H1 (cell line): ENCODE results near the gene FXYD5. TPM values are rescaled to one million over a fixed set of nuclear protein-coding genes. Genes with fewer than 3 reads are reported as not detected.

ENCODE experiments used
- ATF3 ChIP-seq: IDR thresholded peaks from 2 replicates; pipeline ENCODE4 v1.6.1; 2011; ENCODE audit warnings: low read depth, mild to moderate bottlenecking, low read length; ENCODE audit not compliant: insufficient read depth
- BRCA1 ChIP-seq: IDR thresholded peaks from 2 replicates; pipeline ENCODE4 v1.6.1; 2012; ENCODE audit warnings: low read depth, low read length, improper control_type of control experiment
- CBX8 ChIP-seq: fragments of 300-800, 300-1000 bp; sonication (generic); IDR thresholded peaks from 2 replicates; pipeline ENCODE4 v1.7.1; 2016; ENCODE audit warnings: low read depth, low read length, borderline replicate concordance
- CHD1 ChIP-seq: IDR thresholded peaks from 2 replicates; pipeline ENCODE4 v1.6.1; 2012; ENCODE audit warnings: low read depth, low read length, improper control_type of control experiment
- CTBP2 ChIP-seq: IDR thresholded peaks from 2 replicates; pipeline ENCODE4 v1.7.0; 2011; ENCODE audit warnings: borderline replicate concordance, mild to moderate bottlenecking, moderate library complexity, mixed read lengths, low read length; ENCODE audit not compliant: insufficient read depth, insufficient read length
- CTCF ChIP-seq, 3 experiments: IDR thresholded peaks; 1 replicate in 2 of 3; 2 replicates in 1 of 3; pipeline versions ENCODE4 v1.5.1 to v1.6.1; 2011; ENCODE audit warnings: low read length in 3 of 3, mild to moderate bottlenecking in 3 of 3, inconsistent platforms in 2 of 3, low read depth in 1 of 3, moderate library complexity in 1 of 3; ENCODE audit not compliant: insufficient read depth in 1 of 3; ENCODE audit errors: control extremely low read depth in 1 of 3
- EGR1 ChIP-seq: IDR thresholded peaks from 2 replicates; pipeline ENCODE4 v1.6.1; 2011; ENCODE audit warnings: low read depth, low read length, borderline replicate concordance
- EZH2 ChIP-seq: fragments of 200-600 bp; sonication (generic); IDR thresholded peaks from 2 replicates; pipeline ENCODE4 v1.7.1; 2012; ENCODE audit warnings: low read depth, mild to moderate bottlenecking, moderate library complexity, low read length, inconsistent platforms; ENCODE audit not compliant: severe bottlenecking
- HDAC6 ChIP-seq: IDR thresholded peaks from one replicate; pipeline ENCODE4 v1.7.1; 2012; ENCODE audit warnings: low read depth, mild to moderate bottlenecking, inconsistent platforms, low read length, moderate library complexity
- JUND ChIP-seq: IDR thresholded peaks from 2 replicates; pipeline ENCODE4 v1.6.1; 2011; ENCODE audit warnings: mild to moderate bottlenecking, improper control_type of control experiment, low read length
- KDM5A ChIP-seq: fragments of 200-600 bp; IDR thresholded peaks from 2 replicates; pipeline ENCODE4 v1.7.1; 2012; ENCODE audit warnings: mild to moderate bottlenecking, low read length, inconsistent platforms, mixed read lengths
- MAFK ChIP-seq: IDR thresholded peaks from 2 replicates; pipeline ENCODE4 v1.6.1; 2012; ENCODE audit warnings: low read depth, mild to moderate bottlenecking, improper control_type of control experiment, low read length
- PHF8 ChIP-seq: fragments of 200-600 bp; sonication (generic); conservative IDR thresholded peaks from 2 replicates; pipeline ENCODE4 v1.7.1; 2012; ENCODE audit warnings: low read depth, mild to moderate bottlenecking, inconsistent platforms, low read length, moderate library complexity
- POLR2A ChIP-seq, 2 experiments: IDR thresholded peaks; 1 replicate in 1 of 2; 2 replicates in 1 of 2; pipeline ENCODE4 v1.6.1; 2011; ENCODE audit warnings: low read depth in 2 of 2, low read length in 2 of 2, mild to moderate bottlenecking in 2 of 2; ENCODE audit errors: control extremely low read depth in 1 of 2
- POLR2AphosphoS5 ChIP-seq: IDR thresholded peaks from 2 replicates; pipeline ENCODE4 v1.6.1; 2011; ENCODE audit warnings: low read depth, low read length
- POU5F1 ChIP-seq: IDR thresholded peaks from 2 replicates; pipeline ENCODE4 v1.6.1; 2011; ENCODE audit warnings: low read depth, mild to moderate bottlenecking, low read length, moderate library complexity
- RFX5 ChIP-seq: IDR thresholded peaks from 2 replicates; pipeline ENCODE4 v1.6.1; 2011; ENCODE audit warnings: low read depth, low read length, improper control_type of control experiment, borderline replicate concordance
- SAP30 ChIP-seq: fragments of 300-600 bp; sonication (generic); IDR thresholded peaks from 2 replicates; pipeline ENCODE4 v1.7.1; 2012; ENCODE audit warnings: low read length, moderate library complexity, mild to moderate bottlenecking, inconsistent platforms; ENCODE audit not compliant: insufficient read depth, insufficient replicate concordance
- SIN3A ChIP-seq, 2 experiments: IDR thresholded peaks in 1 of 2; conservative IDR thresholded peaks in 1 of 2; 2 replicates each; pipeline ENCODE4 v1.6.1; 2011 to 2012; ENCODE audit warnings: low read length in 2 of 2, improper control_type of control experiment in 1 of 2, low read depth in 1 of 2, mild to moderate bottlenecking in 1 of 2
- SP4 ChIP-seq: IDR thresholded peaks from 2 replicates; pipeline ENCODE4 v1.6.1; 2012; ENCODE audit warnings: low read length, inconsistent platforms
- SRF ChIP-seq: IDR thresholded peaks from 2 replicates; pipeline ENCODE4 v1.6.1; 2011; ENCODE audit warnings: mild to moderate bottlenecking, low read depth, low read length, moderate library complexity
- polyA plus RNA-seq, 7 experiments: library from polyadenylated mRNA; depleted of rRNA in 3 of 7; stranded (reverse) in 5 of 7; unstranded in 2 of 7; fragments of >200 nt in 5 of 7; fragments of 200-250 nt in 2 of 7; gene quantifications; 1 replicate in 5 of 7; 2 replicates in 1 of 7; 4 replicates in 1 of 7; pipeline versions ENCODE4 v1.2.1 to v1.2.3, GENCODE V29; 2011 to 2013; ENCODE audit warnings: missing spikeins in 2 of 7, mixed read lengths in 2 of 7
- total RNA-seq: library from RNA; stranded (reverse); fragmentation: NEBNext Ultra II Directional; extraction: Animal tissue kit (Norgen Biotek cat#: 25700); gene quantifications from 2 replicates; pipeline ENCODE4 v1.2.1, GENCODE V29; 2021

Gene FXYD5
- total and polyA plus RNA-seq, 2 of the 8 experiments (the other 6 are each of a cell fraction or from before 2014, with no cell fraction given), result 99.0 to 191 TPM

- TF ChIP-seq SIN3A (conservative IDR thresholded peaks at IDR 0.05 in 1 of 2, IDR thresholded peaks at IDR 0.05 in 1 of 2; ENCODE audit: low read depth in 1 of 2, low read length in 2 of 2) (0 out of 4 replicates have a peak, but pooled peaks of 1 of the 2 experiments have one; percentile 31), RFX5 (no peak), ATF3 (no peak), HDAC6 (no peak), SAP30 (peak; percentile 76), CHD1 (no peak), POLR2AphosphoS5 (no peak), POLR2A (IDR thresholded peaks at IDR 0.05; ENCODE audit: control extremely low read depth in 1 of 2, low read depth in 2 of 2, low read length in 2 of 2) (no peak), EZH2 (no peak), CTCF (IDR thresholded peaks at IDR 0.05; ENCODE audit: control extremely low read depth in 1 of 3, insufficient read depth in 1 of 3, low read depth in 1 of 3, low read length in 3 of 3) (peak in 1 of 3 experiments; percentile 3; a peak in 1 of 4 replicates), BRCA1 (no peak), MAFK (no peak), PHF8 (peak; percentile 43; the same call in 1 of the 2 replicates), POU5F1 (no peak), SRF (no peak), KDM5A (no peak), EGR1 (no peak), CTBP2 (peak; percentile 80), JUND (no peak), CBX8 (no peak), SP4 (no peak)
Measured at GRCh38 chr19:35154525-35155406, at the start of gene FXYD5 (continued).
